WI38 (cell line): ENCODE measurements around the gene PILRB.

Experiments used
- H3K4me3 ChIP-seq: 2 replicates; pipeline ENCODE4 v1.5.1; 2011; ENCODE audit warnings: low read depth, mild to moderate bottlenecking, control low read depth, low read length
- CTCF ChIP-seq: IDR thresholded peaks from 2 replicates; pipeline ENCODE4 v1.5.1; 2012; ENCODE audit warnings: low read depth, mild to moderate bottlenecking, control low read depth, low read length

Gene PILRB

GRCh38 chr7:100390286-100391009 is 32.5 kb downstream of the PILRB start:
- no peak overlapping the region for H3K4me3 ChIP-seq
- no peak for TF ChIP-seq CTCF

- H3K4me3 ChIP-seq = no peak overlapping the region
- no peak for TF ChIP-seq CTCF
Measured at GRCh38 chr7:100393233-100393905, 35.5 kb downstream of the PILRB start.

- no peak overlapping the region for H3K4me3 ChIP-seq
- no peak for TF ChIP-seq CTCF
Measured at GRCh38 chr7:100394077-100394476, 36.2 kb downstream of the PILRB start.

- no peak for TF ChIP-seq CTCF
- no peak overlapping the region for H3K4me3 ChIP-seq
Measured at GRCh38 chr7:100396421-100396982, 38.6 kb downstream of the PILRB start.

- H3K4me3 ChIP-seq = no peak overlapping the region
Measured at GRCh38 chr7:100397315-100398081, 39.6 kb downstream of the PILRB start.

GRCh38 chr7:100398239-100398638 is 40.3 kb downstream of the PILRB start:
- no peak for TF ChIP-seq CTCF

More at GRCh38 chr7:100397315-100398081, 39.6 kb downstream of the PILRB start:
- no peak for TF ChIP-seq CTCF

More at GRCh38 chr7:100398239-100398638, 40.3 kb downstream of the PILRB start:
- no peak overlapping the region for H3K4me3 ChIP-seq
